Measurements from ENCODE around the gene KRT4.

Gene KRT4

DNA sequence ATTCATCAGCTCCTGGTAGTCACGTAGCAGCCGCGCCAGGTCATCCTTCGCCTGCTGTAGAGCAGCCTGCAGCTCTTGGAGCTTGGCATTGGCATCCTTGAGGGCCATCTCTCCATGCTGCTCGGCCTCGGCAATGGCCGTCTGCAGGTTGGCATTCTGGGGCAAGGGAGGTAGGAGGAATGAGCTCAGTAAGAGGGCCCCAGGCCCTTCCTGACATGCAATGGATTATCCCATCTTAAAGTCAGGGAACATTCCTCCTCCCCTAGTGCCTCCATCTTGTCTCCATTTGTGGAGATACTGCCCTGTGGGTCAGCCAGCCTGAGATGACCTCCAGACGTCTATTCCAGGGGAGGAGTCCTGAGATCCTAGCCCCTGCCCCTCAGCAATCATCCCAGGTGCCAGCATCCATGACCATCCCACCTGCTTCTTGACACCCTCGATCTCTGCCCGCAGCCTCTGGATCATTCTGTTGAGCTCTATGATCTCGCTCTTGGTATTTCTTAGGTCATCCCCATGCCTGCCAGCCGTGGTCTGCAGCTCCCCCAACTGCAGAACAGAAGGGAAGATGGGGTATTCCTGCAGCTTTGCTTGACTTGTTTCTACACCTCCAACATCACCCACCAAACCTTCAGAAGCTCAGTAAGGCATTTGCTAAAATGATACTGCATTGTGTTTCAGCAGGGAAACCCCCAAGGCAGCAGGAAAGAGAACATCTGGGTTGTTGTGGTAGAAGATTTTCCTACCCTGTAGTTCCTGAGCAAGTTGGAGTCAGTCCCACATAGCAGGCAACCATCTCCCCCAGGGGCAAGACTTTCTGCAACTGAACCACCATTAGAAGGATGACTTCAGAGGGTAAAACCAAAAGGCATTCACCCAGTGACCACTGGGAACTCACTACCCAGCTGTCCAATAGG, 22.4 kb downstream of the KRT4 start:
- no peak for DNase-seq

DNA sequence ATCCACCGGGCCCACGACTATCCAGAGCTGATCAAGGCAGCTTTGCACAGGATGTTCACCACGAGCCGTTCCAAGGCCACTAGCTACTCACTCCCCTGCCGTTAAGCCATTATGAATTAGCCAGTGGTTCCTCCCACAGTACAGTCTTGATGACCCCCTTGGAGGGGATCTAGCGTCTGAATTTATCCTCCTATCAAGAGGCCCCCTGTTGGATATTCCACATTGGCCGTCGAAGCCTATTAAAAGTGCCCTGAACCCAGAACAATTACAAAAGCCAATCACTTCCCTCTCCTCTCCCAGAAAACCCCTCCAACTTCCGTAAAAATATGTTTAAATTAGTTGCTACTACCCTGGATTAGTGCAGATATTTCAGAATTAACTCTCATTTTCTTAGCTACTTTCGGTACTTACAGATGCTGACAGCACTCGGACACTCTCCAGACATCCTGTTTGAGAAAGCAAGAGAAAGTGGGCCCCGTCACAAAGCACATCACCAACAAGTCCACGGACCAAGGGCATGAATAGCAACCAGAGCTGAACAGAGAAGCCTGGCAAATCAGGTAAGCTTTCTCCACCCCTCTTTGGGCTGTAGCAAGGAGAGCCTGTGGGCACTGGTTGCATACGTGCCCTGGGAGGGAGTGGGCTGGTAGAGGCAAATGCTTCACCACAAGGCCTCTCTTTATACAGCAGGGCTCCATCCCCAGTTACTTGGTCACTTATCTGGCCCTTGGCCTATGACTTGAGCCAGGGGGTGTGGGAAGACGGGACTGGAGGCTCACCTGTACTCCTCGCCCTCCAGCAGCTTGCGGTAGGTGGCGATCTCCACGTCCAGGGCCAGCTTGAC, 23.3 kb downstream of the KRT4 start:
- no peak for DNase-seq

DNA sequence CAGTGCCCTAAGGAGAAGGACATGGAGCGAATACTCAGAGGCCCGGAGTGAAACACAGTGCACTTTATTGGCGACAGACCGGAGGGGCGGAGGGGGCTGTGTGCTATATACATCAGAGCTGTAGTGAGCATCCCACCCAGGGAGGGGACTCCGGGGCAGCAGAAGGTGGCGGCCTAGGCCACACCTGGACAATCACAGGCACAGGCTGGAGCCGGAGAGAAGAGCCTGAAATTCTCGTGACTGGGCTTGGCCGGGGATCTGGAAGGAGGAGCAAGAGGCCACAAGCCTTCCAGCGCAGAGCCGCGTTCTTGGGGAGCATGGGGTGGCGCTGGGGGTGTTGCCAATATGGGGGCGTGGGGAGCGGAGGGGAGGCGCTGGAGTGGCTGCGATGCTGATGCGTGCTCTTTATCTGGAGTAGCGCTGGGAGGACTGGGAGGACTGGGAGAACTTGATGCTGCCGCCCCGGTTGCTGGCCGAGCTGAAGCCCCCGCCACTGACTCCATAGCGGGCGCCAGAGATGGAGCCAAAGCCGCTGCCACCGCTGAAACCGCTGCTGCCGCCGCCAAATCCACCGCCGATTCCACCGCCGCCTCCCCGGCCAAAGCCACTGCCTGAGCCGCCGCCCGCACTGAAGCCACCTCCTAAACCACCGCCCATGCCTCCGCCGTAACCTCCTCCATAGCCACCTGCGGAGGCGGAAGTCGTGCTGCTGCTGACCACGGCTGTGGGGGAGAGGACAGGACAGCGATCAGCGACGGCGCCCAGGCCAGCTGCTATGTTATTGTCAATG, 24.1 kb downstream of the KRT4 start:
- DNase-seq: no peak

DNA sequence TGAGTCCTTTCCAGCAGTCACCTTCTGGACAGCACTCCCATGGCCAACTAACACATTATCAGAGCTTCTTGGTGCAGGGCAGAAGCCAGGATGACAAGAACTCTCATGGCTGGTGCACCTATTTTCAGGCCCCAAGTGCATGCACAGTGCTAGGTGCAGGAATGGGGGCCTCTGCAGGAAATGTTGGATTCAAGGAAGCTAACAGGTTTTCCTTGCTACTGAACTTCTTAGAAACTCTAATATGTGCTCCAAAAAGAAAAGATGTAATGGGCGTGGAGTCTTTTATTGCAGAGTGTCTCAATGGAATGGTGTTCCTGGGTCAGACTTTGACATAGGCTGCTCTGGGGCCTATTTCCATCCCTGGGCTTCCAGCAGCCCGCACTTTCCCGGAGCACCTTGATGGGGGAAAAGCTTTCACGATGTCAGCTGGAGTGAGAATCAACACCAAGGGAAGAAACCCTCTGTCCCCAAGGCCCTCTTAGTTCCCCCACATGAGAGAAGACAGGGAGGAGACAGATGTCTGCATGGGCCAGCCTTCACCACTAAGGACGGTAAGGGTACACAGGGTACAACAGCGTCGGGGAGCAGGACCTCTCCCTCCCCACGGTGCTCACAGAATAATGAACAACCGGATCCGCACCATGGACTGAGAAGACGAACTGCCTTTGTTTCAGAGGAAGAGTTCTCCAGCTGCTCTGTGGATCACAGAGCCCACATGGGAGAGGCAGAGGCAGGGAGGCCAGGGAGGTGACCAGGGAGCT, 24.9 kb downstream of the KRT4 start:
- DNase-seq: no peak

DNA sequence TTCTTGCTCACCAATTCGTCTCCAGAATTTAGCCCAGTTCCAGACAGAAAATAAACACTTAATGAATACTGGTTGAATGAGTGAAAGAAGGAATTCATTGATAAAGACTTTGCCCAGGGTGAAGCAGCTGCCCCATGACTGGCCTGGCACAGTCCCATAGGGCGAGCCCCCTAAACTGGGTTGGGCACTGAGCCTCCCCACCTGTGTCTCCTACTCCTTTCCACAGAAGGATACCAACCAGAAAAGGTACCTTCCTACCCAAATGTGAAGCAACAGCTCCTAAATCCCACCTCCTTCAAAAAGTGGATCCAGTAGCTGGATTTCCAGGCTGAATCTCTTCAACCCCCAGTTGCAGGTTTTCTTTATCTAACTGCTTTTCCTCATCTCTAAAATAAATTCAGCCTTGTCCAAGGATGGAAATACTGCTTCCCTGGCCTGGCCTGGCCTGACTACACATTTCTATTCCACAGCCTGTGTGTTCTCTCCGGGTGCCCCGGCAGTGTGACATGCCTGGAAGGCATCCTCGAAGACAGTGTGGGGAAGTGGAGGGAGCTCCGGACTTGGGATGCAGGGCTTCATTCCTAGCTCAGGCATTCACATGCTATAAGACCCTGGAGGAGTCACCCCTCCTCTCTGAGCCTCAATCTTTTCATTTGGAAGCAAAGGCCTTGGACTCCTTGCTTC, 25.6 kb downstream of the KRT4 start:
- no peak for DNase-seq

DNA sequence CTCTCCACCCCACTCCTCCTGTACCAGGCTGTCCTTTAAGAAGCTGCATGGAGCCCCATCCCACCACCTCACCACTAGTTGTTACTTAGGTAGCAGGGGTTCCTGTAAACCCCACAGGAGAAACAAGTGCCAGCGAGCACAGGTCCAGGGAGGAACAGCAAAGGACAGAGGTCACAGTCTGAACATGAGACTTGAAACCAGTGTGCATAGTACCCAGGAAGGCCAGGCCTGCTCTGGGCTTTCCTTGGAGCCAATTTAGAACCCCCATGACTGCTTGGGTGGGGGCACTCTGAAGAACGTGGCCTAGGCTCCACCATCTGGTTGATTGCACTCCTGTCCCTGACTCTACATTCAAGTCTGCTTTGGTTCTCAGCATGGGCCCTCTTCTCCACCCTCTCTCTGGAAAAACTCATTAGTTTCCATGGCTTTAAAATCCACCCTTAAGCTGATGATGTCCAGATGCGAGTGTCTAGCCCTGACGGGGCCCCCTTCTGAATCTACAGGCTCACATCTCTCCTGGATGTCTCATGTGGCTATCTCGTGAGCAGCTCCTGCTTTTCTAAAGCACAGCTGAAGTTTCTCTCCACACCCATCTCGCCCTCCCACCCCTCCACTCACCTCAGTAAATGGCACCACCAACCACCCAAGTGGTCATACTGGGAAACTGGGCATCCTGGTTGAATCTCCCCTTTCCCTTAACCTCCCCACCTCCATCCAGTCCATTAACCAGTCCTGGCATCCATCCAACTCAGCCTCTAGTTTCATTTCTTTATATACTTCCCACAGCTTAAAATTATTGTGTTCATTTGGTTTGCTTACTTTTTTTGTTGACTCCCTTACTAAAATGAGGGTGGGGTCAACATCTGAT, 26.4 kb downstream of the KRT4 start:
- no peak for DNase-seq

DNA sequence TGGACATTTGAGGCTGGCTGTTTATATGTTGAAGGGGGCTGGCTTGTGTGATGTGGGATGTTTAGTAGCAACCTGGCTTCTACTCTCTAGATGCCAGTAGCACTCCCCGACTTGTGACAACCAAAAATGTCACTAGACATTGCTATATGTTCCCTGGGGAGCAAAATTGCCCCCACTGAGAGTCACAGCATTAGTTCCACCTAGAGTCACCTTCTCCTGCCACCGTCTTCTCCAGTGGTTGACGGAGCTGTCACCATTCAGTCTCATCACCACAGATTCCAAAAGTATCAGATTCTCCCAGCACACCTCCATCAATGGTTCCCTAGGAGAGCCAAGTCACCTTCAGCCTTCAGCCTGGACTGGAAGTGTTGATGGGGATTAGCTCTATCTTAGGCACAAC, 29.0 kb downstream of the KRT4 start:
- DNase-seq: no peak

DNA sequence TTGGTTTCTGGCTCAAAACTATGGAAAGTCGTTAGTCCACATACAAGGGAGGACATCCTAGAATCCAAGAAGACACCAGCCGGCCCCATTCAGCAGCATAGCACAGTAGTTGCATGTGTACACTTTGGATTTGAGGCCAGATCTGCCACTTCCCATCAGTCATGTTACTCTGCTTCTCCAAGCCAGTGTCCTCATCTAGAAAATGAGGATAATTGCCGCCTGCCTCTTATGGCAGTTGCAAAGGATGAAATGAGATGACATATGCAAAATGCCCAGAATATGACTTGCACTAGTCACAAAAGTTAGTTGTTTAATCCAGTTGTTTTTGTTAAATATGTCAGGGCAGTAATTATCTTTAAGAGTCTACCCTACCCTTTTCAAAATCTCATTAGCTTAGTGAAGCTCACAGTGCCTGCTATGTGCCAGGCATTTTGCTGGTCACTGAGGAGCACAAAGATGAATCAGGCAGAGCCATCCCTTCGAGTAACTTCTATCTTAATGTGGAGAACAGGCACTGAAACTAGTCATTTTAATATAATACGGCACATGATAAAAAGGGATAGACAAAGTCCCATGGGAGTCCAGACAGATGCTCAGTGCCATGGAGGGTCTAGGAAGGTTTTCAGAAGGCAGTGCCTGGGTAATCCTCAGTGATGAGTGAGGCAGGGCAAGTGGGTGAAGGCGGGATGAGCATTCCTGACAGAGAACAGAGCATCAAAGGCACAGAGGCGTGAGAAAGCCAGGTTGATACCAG, 30.2 kb downstream of the KRT4 start:
- DNase-seq: no peak

DNA sequence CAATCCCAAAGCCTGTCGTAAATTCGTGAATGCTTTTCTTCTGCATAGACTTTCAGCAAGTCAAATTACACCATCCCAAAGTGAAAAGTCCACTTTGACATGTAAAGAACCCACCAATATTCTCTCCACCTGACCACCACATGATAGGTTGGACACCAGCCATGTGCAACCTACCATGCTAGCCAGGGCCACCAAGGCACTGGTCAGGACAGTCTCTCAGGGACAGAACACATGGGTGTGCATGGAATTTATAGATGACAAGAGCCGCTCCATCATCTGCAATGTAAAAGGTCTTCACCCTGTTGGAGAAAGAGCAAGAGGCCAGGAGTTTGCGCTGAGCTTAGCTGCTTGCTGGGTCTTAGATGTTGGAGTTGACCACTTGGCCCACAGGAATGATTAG, 31.4 kb downstream of the KRT4 start:
- no peak for DNase-seq

DNA sequence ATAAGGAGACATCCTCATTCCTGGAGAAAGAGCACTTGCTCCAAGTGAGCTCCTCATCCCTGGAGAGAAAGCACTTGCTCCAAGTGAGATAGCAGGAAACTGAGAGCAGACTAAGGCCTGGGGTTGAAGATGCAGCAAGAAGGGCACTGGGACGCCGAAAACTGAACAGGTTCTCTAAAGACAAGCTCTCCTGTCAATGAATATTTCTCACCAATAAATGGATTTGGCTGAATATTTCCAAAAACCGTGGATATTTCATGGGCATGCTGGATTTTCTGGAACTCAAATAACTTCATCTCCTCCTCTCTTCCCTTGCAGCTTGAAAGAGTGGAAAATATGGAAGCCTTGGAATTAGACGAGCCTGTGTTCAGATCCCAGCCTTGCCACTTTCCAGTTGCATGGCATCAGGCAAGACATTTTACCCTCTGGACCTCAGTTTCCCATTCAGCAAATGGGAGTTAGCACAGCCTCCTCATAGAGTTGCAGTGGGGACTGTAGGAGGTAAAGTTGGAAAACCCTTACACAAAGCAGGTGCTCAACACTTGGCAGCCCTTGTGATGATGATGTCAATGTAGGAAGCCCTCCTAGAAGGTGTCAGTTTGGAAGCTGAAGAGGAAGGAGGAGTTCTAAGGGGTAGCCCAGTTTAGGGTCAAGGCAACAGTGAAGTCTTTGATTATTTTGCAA, 32.4 kb downstream of the KRT4 start:
- no peak for DNase-seq

DNA sequence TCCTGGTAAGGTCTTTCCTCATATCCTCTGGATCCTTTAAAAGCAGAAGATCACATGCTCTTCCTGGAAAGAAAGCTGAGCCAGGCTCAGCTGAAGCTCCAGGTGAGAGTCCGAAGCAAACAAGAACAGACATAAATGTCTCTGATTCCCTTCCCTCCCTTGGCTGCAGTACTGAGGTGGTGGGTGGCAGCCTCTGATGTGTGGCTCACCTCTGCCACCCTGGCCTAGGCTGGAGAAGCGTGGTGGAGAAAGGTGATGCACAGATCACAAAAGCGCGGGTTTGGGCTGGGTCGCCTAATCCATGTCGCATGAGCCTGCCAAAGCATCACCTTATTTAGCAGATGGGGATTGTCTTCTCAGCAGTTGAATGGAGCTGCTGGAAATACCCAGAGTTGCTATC, 34.0 kb downstream of the KRT4 start:
- DNase-seq: no peak

DNA sequence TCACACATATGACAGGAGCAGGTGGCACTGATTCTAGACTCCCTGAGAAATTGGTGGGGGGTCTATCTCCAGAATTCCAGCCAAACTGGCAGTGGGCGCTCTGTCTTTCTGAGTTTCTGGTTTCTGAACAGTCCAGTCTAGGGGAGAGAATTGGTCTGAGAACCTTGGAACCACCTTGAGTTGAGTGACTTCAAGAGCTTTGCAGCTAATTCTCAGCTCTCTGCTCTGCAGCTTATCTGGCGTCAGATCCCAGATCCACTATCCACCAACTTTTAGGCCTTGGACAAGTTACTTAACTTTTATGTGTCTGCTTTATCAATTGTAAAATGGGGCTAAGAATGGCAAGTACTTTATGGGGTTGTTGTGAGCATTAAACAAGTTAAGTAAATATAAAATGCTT, 35.1 kb downstream of the KRT4 start:
- DNase-seq: no peak

DNA sequence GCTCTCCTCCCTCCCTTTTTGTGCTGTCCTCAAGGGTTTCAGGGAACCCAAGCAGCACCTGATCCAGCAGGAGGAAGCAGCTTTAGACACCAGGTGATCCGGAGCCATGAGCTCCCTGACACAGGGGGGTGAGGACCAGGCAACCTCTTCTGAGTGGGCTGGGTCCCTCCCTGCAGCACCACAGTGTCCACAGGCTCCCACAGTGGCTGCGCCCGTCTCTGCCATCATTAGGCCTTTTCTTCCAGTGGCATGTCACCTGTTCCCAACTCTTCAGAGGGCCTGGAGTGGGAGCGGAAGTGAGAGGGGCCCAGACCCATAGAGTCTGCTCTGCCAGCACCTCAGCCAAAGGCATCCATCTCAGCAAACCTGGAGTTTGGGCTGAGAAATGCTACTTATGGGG, 36.4 kb downstream of the KRT4 start:
- no peak for DNase-seq

DNA sequence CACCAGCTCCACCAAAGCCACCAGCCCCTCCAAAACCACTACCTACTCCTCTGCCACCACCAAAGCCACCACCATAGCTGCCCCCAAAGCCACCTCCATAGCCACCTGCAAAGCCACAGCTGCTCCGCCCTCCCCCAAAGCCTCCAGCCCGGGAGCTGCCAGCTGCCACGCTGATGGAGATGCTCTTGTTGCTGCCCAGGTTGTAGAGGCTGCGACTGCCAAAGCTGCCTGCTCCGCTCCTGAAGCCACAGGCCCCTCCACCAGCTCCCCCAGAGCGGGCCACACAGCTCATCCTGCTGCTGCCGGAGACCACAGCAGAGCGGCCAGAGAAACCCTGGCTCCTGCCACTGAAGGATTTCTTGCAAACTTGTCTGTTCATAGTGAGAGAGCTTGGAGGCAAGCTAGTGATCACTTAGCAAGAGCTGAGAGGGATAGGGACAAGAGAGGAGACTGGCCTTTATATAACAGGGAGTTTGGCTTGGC, 37.0 kb downstream of the KRT4 start, which contains the start of gene KRT76:
Gene KRT76, minus strand, starts transcription at position 433 of the 483 bp plus-strand sequence. Its CDS starts 54 bp downstream, at position 379.
- no peak for DNase-seq

DNA sequence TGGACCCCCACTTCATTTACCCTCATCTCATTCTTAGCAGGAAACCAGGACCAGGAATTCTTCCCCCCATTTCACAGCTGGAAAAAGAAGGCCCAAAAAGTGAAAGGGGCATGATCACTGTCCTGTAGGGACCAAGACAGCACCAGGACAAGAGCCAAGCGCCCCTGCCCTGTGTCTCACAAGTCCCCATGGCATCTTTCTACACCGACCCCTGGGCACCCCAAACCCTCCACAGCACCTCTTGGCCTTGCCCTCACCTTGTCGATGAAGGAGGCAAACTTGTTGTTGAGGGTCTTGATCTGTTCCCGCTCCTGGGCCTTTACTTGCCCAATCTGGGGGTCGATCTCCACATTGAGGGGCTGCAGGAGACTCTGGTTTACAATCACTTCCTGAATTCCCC, 37.5 kb downstream of the KRT4 start:
- DNase-seq: no peak

DNA sequence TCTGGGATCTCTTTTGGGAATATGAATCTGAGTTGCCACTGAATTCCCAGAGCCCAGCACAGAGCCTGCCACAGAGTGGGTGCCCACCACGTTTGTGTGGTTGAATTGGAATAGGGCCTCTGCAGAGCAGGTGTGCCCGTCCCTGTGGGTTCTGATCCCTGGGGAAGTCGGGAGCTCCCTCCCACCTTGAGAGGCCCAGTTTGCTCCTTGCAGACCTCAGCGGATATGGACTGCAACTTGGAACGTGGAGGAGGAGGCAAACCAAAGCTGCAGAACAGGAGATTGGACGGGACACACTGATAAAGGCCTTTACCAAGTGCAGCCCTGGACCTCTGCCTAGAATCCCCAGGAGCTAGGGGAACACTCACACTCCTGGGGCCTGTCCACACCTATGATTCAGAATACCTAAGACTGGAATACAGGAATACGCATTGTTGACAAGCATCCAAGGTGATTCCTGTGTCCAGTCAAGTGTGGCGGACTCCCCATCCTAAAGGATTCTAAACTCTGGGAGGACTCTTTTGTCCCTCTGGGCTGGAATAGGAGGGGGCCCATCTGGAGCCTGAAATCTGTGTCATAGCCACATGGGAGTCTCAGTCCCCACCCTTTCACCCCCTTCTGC, 39.2 kb downstream of the KRT4 start:
- no peak for DNase-seq

DNA sequence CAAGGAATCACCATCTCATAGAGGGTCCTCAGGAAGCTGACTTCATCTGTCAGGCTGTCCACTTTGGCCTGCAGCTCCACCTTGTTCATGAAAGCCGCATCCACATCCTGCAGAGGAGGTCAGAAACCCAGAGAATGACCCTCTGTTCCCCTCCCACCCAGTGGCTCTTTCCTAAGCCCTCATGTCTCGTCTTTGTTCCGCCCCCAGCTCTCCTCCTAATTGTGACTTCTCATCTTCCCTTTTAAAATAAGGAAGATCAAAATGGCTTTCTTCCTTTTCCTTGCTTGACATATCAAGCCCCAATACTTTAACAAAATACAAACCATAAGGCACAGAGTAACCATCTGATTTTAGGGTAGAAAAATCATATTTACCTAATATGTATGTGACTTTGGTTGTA, 41.1 kb downstream of the KRT4 start:
- DNase-seq: no peak

DNA sequence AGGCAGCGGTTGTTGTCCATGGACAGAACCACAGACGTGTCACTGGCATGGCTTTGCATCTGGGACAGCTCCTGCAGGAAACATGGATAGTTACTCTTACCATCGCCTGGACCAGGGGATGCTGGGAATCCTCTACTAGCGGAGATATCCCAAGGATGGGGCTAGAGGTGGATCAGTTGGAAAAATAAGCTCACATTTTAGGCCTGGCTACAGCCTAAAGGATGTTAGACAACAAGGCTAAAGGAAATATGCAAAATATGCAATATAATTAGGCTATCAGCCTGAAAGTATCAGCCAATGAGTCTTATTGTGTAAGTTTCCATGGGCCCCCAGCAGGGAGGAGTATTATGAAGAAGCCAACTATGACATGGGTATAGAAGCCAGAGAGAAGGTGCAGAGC, 41.7 kb downstream of the KRT4 start:
- no peak for DNase-seq

DNA sequence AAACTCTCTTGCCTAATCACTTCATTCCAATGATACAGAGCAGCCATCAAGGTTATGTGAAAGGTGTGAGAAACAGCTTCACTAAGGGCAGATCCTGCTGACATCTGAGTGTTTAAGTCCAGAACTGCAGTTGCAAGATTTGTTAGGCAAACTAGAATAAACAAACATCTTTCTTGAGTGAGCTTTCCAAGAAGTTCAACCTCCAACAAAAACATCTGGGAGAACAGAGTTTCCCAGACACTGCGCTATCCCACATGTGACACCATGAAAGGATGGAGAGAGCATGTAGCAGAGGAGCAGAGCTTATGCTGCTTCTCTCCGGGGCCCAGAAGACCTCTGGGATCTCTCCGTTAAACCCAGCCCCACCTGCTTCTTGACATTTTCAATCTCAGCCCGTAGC, 42.4 kb downstream of the KRT4 start:
- no peak for DNase-seq

All from CD4-positive, alpha-beta T cell treated with Interferon alpha-2 for 1 hour (primary cell).